DOHH2 (cell line): ENCODE data around the gene KIAA1958.

Experiments
- H3F3A ChIP-seq: fragments of 200-600 bp; sonication (generic), shearing (Covaris generic); 2 replicates; pipeline ENCODE4 v1.6.0; 2016; ENCODE audit warnings: antibody characterized with exemption, mild to moderate bottlenecking; ENCODE audit not compliant: control insufficient read depth, insufficient read depth
- H3K27ac ChIP-seq: fragments of 200-600 bp; sonication (generic); 2 replicates; pipeline ENCODE4 v1.5.1; 2014; ENCODE audit warnings: low read depth, mild to moderate bottlenecking, low read length, moderate library complexity
- H3K27me3 ChIP-seq: fragments of 200-600 bp; sonication (generic); 2 replicates; pipeline ENCODE4 v1.6.1; 2014; ENCODE audit warnings: mild to moderate bottlenecking, low read length, mixed read lengths; ENCODE audit not compliant: control insufficient read depth
- H3K36me3 ChIP-seq: fragments of 200-600 bp; sonication (generic); 2 replicates; pipeline ENCODE4 v1.6.1; 2014; ENCODE audit warnings: mild to moderate bottlenecking, low read length, moderate library complexity, mixed read lengths; ENCODE audit not compliant: control insufficient read depth
- H3K4me1 ChIP-seq: fragments of 200-600 bp; sonication (generic); 2 replicates; pipeline ENCODE4 v1.6.1; 2014; ENCODE audit warnings: mild to moderate bottlenecking, low read length, mixed read lengths; ENCODE audit not compliant: control insufficient read depth
- H3K4me2 ChIP-seq: fragments of 200-600 bp; sonication (generic); 2 replicates; pipeline ENCODE4 v1.6.0; 2014; ENCODE audit warnings: mild to moderate bottlenecking, low read length, moderate library complexity
- H3K4me3 ChIP-seq: fragments of 200-600 bp; sonication (generic); 2 replicates; pipeline ENCODE4 v1.5.1; 2014; ENCODE audit warnings: mild to moderate bottlenecking, low read length, mixed read lengths
- H3K79me2 ChIP-seq: fragments of 200-600 bp; sonication (generic); 2 replicates; pipeline ENCODE4 v1.6.1; 2014; ENCODE audit warnings: mild to moderate bottlenecking, low read length, mixed read lengths; ENCODE audit not compliant: control insufficient read depth
- H3K9me2 ChIP-seq: fragments of 200-600 bp; sonication (generic); replicated peaks from 2 replicates; pipeline ENCODE4 v1.6.1; 2014; ENCODE audit warnings: mild to moderate bottlenecking, low read length, mixed read lengths; ENCODE audit not compliant: control insufficient read depth
- H3K9me3 ChIP-seq: fragments of 200-600 bp; sonication (generic); 2 replicates; pipeline ENCODE4 v1.6.1; 2014; ENCODE audit warnings: antibody characterized with exemption, low read length, mixed read lengths; ENCODE audit not compliant: control insufficient read depth, insufficient read depth
- H4K20me1 ChIP-seq: fragments of 200-600 bp; sonication (generic); 2 replicates; pipeline ENCODE4 v1.6.0; 2014; ENCODE audit warnings: low read depth, mild to moderate bottlenecking, antibody characterized with exemption, low read length, moderate library complexity; ENCODE audit not compliant: control insufficient read depth, insufficient read depth
- EZH2phosphoT487 ChIP-seq: fragments of 200-600 bp; sonication (generic); IDR thresholded peaks from 2 replicates; pipeline ENCODE4 v1.6.1; 2017; ENCODE audit warnings: borderline replicate concordance, mild to moderate bottlenecking, antibody characterized with exemption, low read length, moderate library complexity, mixed read lengths
- TF ChIP-seq, protein P1 (sequence below): fragments of 200-600 bp; sonication (generic); IDR thresholded peaks from one replicate; pipeline ENCODE4 v1.5.1; 2014; ENCODE audit warnings: antibody characterized with exemption, mild to moderate bottlenecking, low read depth, low read length; ENCODE audit not compliant: poor library complexity, severe bottlenecking

The KIAA1958 gene

DNA sequence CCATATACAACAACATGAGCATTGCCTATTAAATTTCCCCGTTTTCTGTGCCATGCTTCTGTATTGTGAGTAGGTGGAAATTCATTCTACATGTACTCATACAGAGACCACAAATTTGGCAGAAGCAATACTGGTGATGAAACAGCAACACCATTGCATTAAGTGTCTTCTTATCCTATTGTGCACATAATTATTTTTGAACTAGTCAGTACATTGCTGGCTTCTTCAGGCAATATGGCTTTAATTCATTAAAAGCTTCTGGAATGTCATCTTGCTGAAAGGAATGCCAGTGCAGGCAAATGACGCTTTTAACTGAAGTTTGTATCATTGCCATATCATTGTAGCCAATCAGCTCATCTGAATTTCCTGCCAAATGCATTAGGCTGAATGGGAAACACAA, 82.6 kb downstream of the KIAA1958 start:
- H3K4me1 ChIP-seq, result peaks cover 11% of the 10 kb centered on the region
- H3K4me3 ChIP-seq, result no peak overlapping the region
- no peak for TF ChIP-seq EZH2phosphoT487
- TF ChIP-seq, protein P1, sequence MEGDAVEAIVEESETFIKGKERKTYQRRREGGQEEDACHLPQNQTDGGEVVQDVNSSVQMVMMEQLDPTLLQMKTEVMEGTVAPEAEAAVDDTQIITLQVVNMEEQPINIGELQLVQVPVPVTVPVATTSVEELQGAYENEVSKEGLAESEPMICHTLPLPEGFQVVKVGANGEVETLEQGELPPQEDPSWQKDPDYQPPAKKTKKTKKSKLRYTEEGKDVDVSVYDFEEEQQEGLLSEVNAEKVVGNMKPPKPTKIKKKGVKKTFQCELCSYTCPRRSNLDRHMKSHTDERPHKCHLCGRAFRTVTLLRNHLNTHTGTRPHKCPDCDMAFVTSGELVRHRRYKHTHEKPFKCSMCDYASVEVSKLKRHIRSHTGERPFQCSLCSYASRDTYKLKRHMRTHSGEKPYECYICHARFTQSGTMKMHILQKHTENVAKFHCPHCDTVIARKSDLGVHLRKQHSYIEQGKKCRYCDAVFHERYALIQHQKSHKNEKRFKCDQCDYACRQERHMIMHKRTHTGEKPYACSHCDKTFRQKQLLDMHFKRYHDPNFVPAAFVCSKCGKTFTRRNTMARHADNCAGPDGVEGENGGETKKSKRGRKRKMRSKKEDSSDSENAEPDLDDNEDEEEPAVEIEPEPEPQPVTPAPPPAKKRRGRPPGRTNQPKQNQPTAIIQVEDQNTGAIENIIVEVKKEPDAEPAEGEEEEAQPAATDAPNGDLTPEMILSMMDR, result no peak
- peaks cover 4% of the 10 kb centered on the region; the same call in 1 of the 2 replicates for H3K36me3 ChIP-seq
- H4K20me1 ChIP-seq, result 0 out of 2 replicates have a peak, but pooled peaks cover 3% of the 10 kb centered on the region
- no peaks in the 10 kb centered on the region for H3K9me3 ChIP-seq
- H3F3A ChIP-seq, result no peaks in the 10 kb centered on the region
- H3K79me2 ChIP-seq, result peaks cover 58% of the 10 kb centered on the region
- no peaks in the 10 kb centered on the region for H3K9me2 ChIP-seq
- no peak overlapping the region for H3K4me2 ChIP-seq
- no peaks in the 10 kb centered on the region for H3K27me3 ChIP-seq
- H3K27ac ChIP-seq, result no peak overlapping the region

DNA sequence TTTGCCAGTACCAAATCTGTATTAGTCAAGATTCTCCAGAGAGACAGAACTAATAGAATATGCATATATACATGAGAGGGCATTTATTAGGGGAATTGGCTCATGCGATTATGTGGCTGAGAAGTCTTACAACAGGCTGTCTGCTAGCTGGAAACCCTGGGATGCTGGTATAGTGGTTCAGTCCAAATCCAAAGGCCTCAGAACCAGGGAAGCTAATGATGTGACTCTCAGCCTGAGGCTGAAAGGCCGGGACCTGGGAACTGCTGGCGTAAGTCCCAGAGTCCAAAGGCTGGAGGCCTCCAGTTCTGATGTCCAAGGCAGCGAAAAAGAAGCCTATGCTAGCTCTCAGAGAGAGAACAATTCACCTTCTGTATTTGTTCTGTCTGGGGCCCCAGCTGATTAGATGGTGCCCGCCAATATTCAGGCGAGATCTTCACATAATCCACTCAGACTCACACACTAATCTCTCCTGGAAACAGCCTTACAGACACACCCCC, 84.1 kb downstream of the KIAA1958 start:
- H3K4me2 ChIP-seq, result no peak overlapping the region

DNA sequence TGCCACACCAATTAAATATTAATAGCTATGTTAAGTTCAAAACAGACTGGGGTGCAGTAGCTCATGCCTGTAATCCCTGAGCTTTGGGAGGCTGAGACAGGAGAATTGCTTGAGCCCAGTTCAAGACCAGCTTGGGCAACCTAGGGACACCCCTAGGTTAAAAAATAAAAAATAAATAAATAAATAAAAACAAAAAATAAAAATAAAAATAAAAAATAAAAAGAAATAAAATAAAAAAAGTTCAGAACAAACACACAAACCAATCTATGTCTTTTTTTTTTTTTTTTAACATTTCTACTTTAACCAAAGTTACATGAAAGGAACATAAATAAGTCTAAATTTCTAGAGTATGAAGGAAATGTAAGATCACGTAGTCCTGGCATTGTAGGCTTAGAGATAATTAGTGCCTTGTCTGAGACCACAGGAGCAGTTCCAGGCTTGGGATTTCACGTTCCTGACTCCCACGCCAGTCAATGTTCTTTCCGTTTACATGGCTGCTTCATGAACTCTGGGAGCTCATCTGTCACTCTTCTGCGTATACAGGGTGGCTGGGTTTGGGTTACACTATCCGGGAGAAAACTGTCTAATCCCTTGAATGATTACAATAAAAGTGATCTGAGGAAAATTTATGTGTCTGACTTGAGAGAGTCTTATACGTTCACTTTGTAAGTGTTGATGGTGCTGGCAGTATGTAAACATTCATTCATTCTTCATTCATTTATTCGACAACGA, 85.2 kb downstream of the KIAA1958 start:
- no peak overlapping the region for H3K27ac ChIP-seq

More for the DNA sequence above, 84.1 kb downstream of the KIAA1958 start:
- TF ChIP-seq EZH2phosphoT487, result no peak
- TF ChIP-seq, protein P1, result no peak
- H3K9me2 ChIP-seq, result no peaks in the 10 kb centered on the region
- H3K4me1 ChIP-seq, result peaks cover 7% of the 10 kb centered on the region
- no peaks in the 10 kb centered on the region for H3F3A ChIP-seq
- no peaks in the 10 kb centered on the region for H3K27me3 ChIP-seq
- no peaks in the 10 kb centered on the region for H3K9me3 ChIP-seq
- peaks cover 45% of the 10 kb centered on the region for H3K79me2 ChIP-seq
- H3K36me3 ChIP-seq, result peaks cover 13% of the 10 kb centered on the region; the same call in 1 of the 2 replicates
- H4K20me1 ChIP-seq, result 0 out of 2 replicates have a peak, but pooled peaks cover 3% of the 10 kb centered on the region
- no peak overlapping the region for H3K27ac ChIP-seq
- H3K4me3 ChIP-seq, result no peak overlapping the region

More for the DNA sequence above, 85.2 kb downstream of the KIAA1958 start:
- TF ChIP-seq, protein P1, result no peak
- no peak for TF ChIP-seq EZH2phosphoT487
- peaks cover 39% of the 10 kb centered on the region for H3K79me2 ChIP-seq
- H3K27me3 ChIP-seq, result no peaks in the 10 kb centered on the region
- peaks cover 13% of the 10 kb centered on the region; the same call in 1 of the 2 replicates for H3K36me3 ChIP-seq
- H3F3A ChIP-seq, result no peaks in the 10 kb centered on the region
- no peaks in the 10 kb centered on the region for H3K9me3 ChIP-seq
- H3K4me2 ChIP-seq, result no peak overlapping the region
- H3K4me1 ChIP-seq, result peaks cover 7% of the 10 kb centered on the region
- 0 out of 2 replicates have a peak, but pooled peaks cover 3% of the 10 kb centered on the region for H4K20me1 ChIP-seq
- no peak overlapping the region for H3K4me3 ChIP-seq
- H3K9me2 ChIP-seq, result no peaks in the 10 kb centered on the region
